ENCODE data around the gene SERPINB10.

GRCh38 chr18:63869374-63869773 lies 38.4 kb upstream of the SERPINB10 start:
- TF ChIP-seq POLR2A (IDR thresholded peaks at IDR 0.05; ENCODE audit: low read depth, low read length) (no peak), TAF1 (IDR thresholded peaks at IDR 0.05; ENCODE audit: low read depth, low read length) (no peak), POLR2AphosphoS5 (IDR thresholded peaks at IDR 0.05; ENCODE audit: low read depth, low read length) (no peak), SPI1 (IDR thresholded peaks at IDR 0.05; ENCODE audit: low read depth, low read length) (no peak)

All from GM12891 (cell line).